H9 (cell line): ENCODE measurements around the gene FOXO6. TPM values are rescaled to one million over a fixed set of nuclear protein-coding genes. Genes with fewer than 3 reads are reported as not detected.

Experiments used
- DNase-seq: peaks from one replicate; pipeline ENCODE4 v3.0.0-alpha.2; 2017
- H2AFZ ChIP-seq: one replicate; pipeline ENCODE4 v1.6.1; 2013; ENCODE audit warnings: mild to moderate bottlenecking, low read length, control low read depth, moderate library complexity
- H2AK5ac ChIP-seq: 2 replicates; pipeline ENCODE4 v1.6.1; 2013; ENCODE audit warnings: low read length, control low read depth, mixed read lengths; ENCODE audit not compliant: insufficient read length
- H2BK120ac ChIP-seq: one replicate; pipeline ENCODE4 v1.6.1; 2013; ENCODE audit warnings: low read depth, mild to moderate bottlenecking, low read length, control low read depth, inconsistent platforms; ENCODE audit not compliant: poor library complexity, severe bottlenecking
- H2BK12ac ChIP-seq: 2 replicates; pipeline ENCODE4 v1.6.1; 2013; ENCODE audit warnings: low read length, control low read depth, mixed read lengths, low read depth; ENCODE audit not compliant: insufficient read length
- H2BK15ac ChIP-seq: 2 replicates; pipeline ENCODE4 v1.6.1; 2013; ENCODE audit warnings: low read depth, low read length, control low read depth
- H2BK20ac ChIP-seq: one replicate; pipeline ENCODE4 v1.6.1; 2013; ENCODE audit warnings: low read depth, mild to moderate bottlenecking, low read length, control low read depth, inconsistent platforms; ENCODE audit not compliant: poor library complexity, severe bottlenecking
- H2BK5ac ChIP-seq: 2 replicates; pipeline ENCODE4 v1.6.1; 2013; ENCODE audit warnings: low read length, control low read depth, mixed read lengths; ENCODE audit not compliant: insufficient read length
- H3K14ac ChIP-seq: 2 replicates; pipeline ENCODE4 v1.6.1; 2013; ENCODE audit warnings: low read length, control low read depth; ENCODE audit not compliant: insufficient read depth
- H3K18ac ChIP-seq: 2 replicates; pipeline ENCODE4 v1.6.1; 2013; ENCODE audit warnings: low read depth, mild to moderate bottlenecking, mixed read lengths, low read length, control low read depth; ENCODE audit not compliant: insufficient read length
- H3K23ac ChIP-seq: 2 replicates; pipeline ENCODE4 v1.6.1; 2013; ENCODE audit warnings: low read length, control low read depth, mixed read lengths, low read depth; ENCODE audit not compliant: insufficient read length
- H3K23me2 ChIP-seq: 2 replicates; pipeline ENCODE4 v1.6.1; 2013; ENCODE audit warnings: low read depth, mild to moderate bottlenecking, mixed read lengths, low read length, control low read depth; ENCODE audit not compliant: insufficient read length, poor library complexity, severe bottlenecking
- H3K27ac ChIP-seq: 2 replicates; pipeline ENCODE4 v1.5.1; 2013; ENCODE audit warnings: low read length, control low read depth, mixed read lengths, low read depth; ENCODE audit not compliant: insufficient read length
- H3K27me3 ChIP-seq: 2 replicates; pipeline ENCODE4 v1.6.1; 2013; ENCODE audit warnings: low read length, control low read depth, inconsistent platforms; ENCODE audit not compliant: insufficient read depth
- H3K4ac ChIP-seq: 2 replicates; pipeline ENCODE4 v1.6.1; 2013; ENCODE audit warnings: low read depth, mild to moderate bottlenecking, control low read depth, inconsistent platforms, low read length, moderate library complexity
- H3K4me1 ChIP-seq: 2 replicates; pipeline ENCODE4 v1.6.1; 2013; ENCODE audit warnings: low read length, control low read depth, inconsistent platforms; ENCODE audit not compliant: insufficient read depth
- H3K4me2 ChIP-seq: 2 replicates; pipeline ENCODE4 v1.6.1; 2013; ENCODE audit warnings: low read length, control low read depth, mixed read lengths; ENCODE audit not compliant: insufficient read length, insufficient read depth
- H3K56ac ChIP-seq: 2 replicates; pipeline ENCODE4 v1.6.1; 2013; ENCODE audit warnings: low read depth, mild to moderate bottlenecking, mixed read lengths, low read length, control low read depth; ENCODE audit not compliant: insufficient read length
- H3K79me1 ChIP-seq: 2 replicates; pipeline ENCODE4 v1.6.1; 2013; ENCODE audit warnings: low read depth, mild to moderate bottlenecking, moderate library complexity, low read length, control low read depth, inconsistent platforms; ENCODE audit not compliant: insufficient read depth, poor library complexity, severe bottlenecking
- H3K79me2 ChIP-seq: 2 replicates; pipeline ENCODE4 v1.6.1; 2013; ENCODE audit warnings: low read length, control low read depth, inconsistent platforms; ENCODE audit not compliant: insufficient read depth
- H3K9ac ChIP-seq: 2 replicates; pipeline ENCODE4 v1.6.1; 2013; ENCODE audit warnings: low read length, control low read depth, mixed read lengths; ENCODE audit not compliant: insufficient read length; ENCODE audit errors: extremely low read depth
- H3K9me3 ChIP-seq: one replicate; pipeline ENCODE4 v1.6.1; 2013; ENCODE audit warnings: low read depth, low read length, inconsistent platforms; ENCODE audit not compliant: control insufficient read depth
- H3T11ph ChIP-seq: one replicate; pipeline ENCODE4 v1.6.1; 2013; ENCODE audit warnings: mild to moderate bottlenecking, low read length, control low read depth, inconsistent platforms
- H4K20me1 ChIP-seq: one replicate; pipeline ENCODE4 v1.6.1; 2013; ENCODE audit not compliant: control insufficient read depth, insufficient read length, insufficient read depth
- H4K5ac ChIP-seq: 2 replicates; pipeline ENCODE4 v1.6.1; 2013; ENCODE audit warnings: low read depth, mild to moderate bottlenecking, mixed read lengths, low read length, control low read depth; ENCODE audit not compliant: insufficient read length
- H4K8ac ChIP-seq: replicated peaks from 2 replicates; pipeline ENCODE4 v1.6.1; 2013; ENCODE audit warnings: low read length, control low read depth, mixed read lengths, low read depth; ENCODE audit not compliant: insufficient read length
- H4K91ac ChIP-seq: 2 replicates; pipeline ENCODE4 v1.6.1; 2013; ENCODE audit warnings: low read depth, mild to moderate bottlenecking, moderate library complexity, mixed read lengths, low read length, control low read depth; ENCODE audit not compliant: insufficient read length
- H3K27ac Mint-ChIP-seq, 3 experiments: 2 replicates in 2 of 3; 3 replicates in 1 of 3; pipeline ENCODE4 v1.8.0; 2020 to 2021; ENCODE audit warnings: mixed read lengths in 3 of 3, mild to moderate bottlenecking in 1 of 3, moderate library complexity in 1 of 3
- H3K27me3 Mint-ChIP-seq: 2 replicates; pipeline ENCODE4 v1.8.0; 2021; ENCODE audit warnings: low read depth, mild to moderate bottlenecking, moderate library complexity, mixed read lengths
- H3K36me3 Mint-ChIP-seq, 3 experiments: 2 replicates in 2 of 3; 3 replicates in 1 of 3; pipeline ENCODE4 v1.8.0; 2020 to 2021; ENCODE audit warnings: low read depth in 3 of 3, mixed read lengths in 3 of 3; ENCODE audit not compliant: insufficient read depth in 1 of 3
- H3K4me1 Mint-ChIP-seq, 2 experiments: 2 replicates each; pipeline ENCODE4 v1.8.0; 2020; ENCODE audit warnings: mixed read lengths in 2 of 2
- H3K4me3 Mint-ChIP-seq, 2 experiments: 2 replicates in 1 of 2; 3 replicates in 1 of 2; pipeline ENCODE4 v1.8.0; 2020 to 2021; ENCODE audit warnings: mild to moderate bottlenecking in 2 of 2, mixed read lengths in 2 of 2, moderate library complexity in 1 of 2
- H3K9me3 Mint-ChIP-seq, 2 experiments: 2 replicates in 1 of 2; 3 replicates in 1 of 2; pipeline ENCODE4 v1.8.0; 2020; ENCODE audit warnings: mild to moderate bottlenecking in 2 of 2, mixed read lengths in 2 of 2, moderate library complexity in 1 of 2
- WGBS: extraction: QIAGEN DNeasy Blood & Tissue Kit; methylation state at CpG from one replicate; pipeline ENCODE4 v1.1.7; 2013; ENCODE audit warnings: missing lambda C conversion rate, low lambda C conversion rate, mixed read lengths; ENCODE audit not compliant: insufficient read length; ENCODE audit errors: extremely low coverage; 5-methylcytosine and 5-hydroxymethylcytosine counted together
- total RNA-seq: library from RNA; stranded (reverse); gene quantifications from 2 replicates; pipeline ENCODE4 v1.2.1, GENCODE V29; 2021
- TF ChIP-seq, protein P1 (sequence below): fragments of 200-600 bp; sonication (generic); conservative IDR thresholded peaks from 3 replicates; pipeline ENCODE4 v1.8.0; 2021; ENCODE audit warnings: antibody characterized with exemption, mild to moderate bottlenecking

Gene FOXO6
- total RNA-seq, 1 experiment from 2014 or later, result 0.83 TPM

DNA sequence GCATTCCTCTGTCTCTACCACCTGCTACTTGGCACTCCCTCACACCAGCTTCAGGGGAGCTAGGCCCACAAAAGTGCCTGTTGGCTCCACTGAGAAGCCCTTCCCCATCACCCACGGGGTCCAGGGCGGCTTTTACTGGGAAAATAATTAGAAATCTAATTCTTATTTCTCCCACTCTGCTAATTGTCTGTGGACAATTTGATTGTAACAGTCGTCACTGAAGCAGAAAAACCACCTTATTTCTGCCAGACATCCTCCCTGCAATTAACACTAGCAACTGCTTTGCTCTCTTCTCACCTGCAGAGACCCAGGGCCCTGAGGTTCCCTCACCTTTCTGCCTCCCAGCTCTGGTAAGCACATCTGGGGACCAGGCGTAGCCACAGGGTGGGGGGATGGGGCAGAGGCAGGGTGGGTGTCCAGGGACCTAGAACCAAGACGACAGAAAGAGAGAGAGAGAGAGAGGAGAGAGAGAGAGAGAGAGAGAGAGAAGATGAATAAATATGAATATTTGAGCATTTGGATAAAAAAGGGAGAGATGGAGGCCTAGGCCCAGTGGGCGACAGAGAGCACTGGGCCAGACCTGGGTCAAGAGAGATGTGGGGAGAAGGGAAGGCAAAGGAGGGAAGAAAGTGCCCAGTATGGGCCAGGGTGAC lies 32.6 kb downstream of the FOXO6 start:
- H2BK12ac ChIP-seq, result no peak overlapping the region
- H3K4me1 ChIP-seq, result peaks cover 6% of the 10 kb centered on the region; the same call in 1 of the 2 replicates
- no peak overlapping the region for H4K5ac ChIP-seq
- H3T11ph ChIP-seq, result no peak overlapping the region
- H4K91ac ChIP-seq, result no peak overlapping the region
- Mint-ChIP-seq H3K4me3 (peak overlapping the region in 1 of 2 experiments; percentile 59; a peak in 3 of 5 replicates), H3K27me3 (peaks cover 37% of the 10 kb centered on the region), H3K4me1 (peaks cover 34 to 52% of the 10 kb centered on the region in 2 experiments), H3K9me3 (no peaks in the 10 kb centered on the region), H3K27ac (no peak overlapping the region; a peak in 2 of 7 replicates), H3K36me3 (no peaks in the 10 kb centered on the region)
- no peak overlapping the region for H3K18ac ChIP-seq
- H3K27me3 ChIP-seq, result no peaks in the 10 kb centered on the region
- peaks cover 3% of the 10 kb centered on the region for H3K23me2 ChIP-seq
- H2AFZ ChIP-seq, result no peak overlapping the region
- no peak overlapping the region for H3K4ac ChIP-seq
- H3K56ac ChIP-seq, result no peak overlapping the region
- H2AK5ac ChIP-seq, result no peak overlapping the region
- DNase-seq, result no peak
- H3K9ac ChIP-seq, result no peak overlapping the region
- H2BK120ac ChIP-seq, result no peak overlapping the region
- no peaks in the 10 kb centered on the region for H4K20me1 ChIP-seq
- no peak overlapping the region for H3K23ac ChIP-seq
- TF ChIP-seq, protein P1, sequence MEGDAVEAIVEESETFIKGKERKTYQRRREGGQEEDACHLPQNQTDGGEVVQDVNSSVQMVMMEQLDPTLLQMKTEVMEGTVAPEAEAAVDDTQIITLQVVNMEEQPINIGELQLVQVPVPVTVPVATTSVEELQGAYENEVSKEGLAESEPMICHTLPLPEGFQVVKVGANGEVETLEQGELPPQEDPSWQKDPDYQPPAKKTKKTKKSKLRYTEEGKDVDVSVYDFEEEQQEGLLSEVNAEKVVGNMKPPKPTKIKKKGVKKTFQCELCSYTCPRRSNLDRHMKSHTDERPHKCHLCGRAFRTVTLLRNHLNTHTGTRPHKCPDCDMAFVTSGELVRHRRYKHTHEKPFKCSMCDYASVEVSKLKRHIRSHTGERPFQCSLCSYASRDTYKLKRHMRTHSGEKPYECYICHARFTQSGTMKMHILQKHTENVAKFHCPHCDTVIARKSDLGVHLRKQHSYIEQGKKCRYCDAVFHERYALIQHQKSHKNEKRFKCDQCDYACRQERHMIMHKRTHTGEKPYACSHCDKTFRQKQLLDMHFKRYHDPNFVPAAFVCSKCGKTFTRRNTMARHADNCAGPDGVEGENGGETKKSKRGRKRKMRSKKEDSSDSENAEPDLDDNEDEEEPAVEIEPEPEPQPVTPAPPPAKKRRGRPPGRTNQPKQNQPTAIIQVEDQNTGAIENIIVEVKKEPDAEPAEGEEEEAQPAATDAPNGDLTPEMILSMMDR, result no peak
- no CpG with 5 or more reads among the region's 6 CpGs for WGBS
- H3K27ac ChIP-seq, result no peak overlapping the region
- no peak overlapping the region for H4K8ac ChIP-seq
- H3K4me2 ChIP-seq, result peak overlapping the region; percentile 8
- H3K79me2 ChIP-seq, result no peaks in the 10 kb centered on the region
- no peaks in the 10 kb centered on the region for H3K9me3 ChIP-seq
- H2BK20ac ChIP-seq, result no peak overlapping the region
- no peak overlapping the region for H2BK5ac ChIP-seq
- H2BK15ac ChIP-seq, result no peak overlapping the region
- no peak overlapping the region for H3K14ac ChIP-seq
- no peaks in the 10 kb centered on the region for H3K79me1 ChIP-seq
